Loucy (cell line): ENCODE data around the gene TAF4.

Source experiments
- H2AFZ ChIP-seq: fragments of 200-600 bp; sonication (generic); 2 replicates; pipeline ENCODE4 v1.6.0; 2016; ENCODE audit warnings: antibody characterized with exemption, mild to moderate bottlenecking, low read length, moderate library complexity
- H3F3A ChIP-seq: fragments of 200-600 bp; 2 replicates; pipeline ENCODE4 v1.6.0; 2016; ENCODE audit warnings: antibody characterized with exemption, low read depth, mild to moderate bottlenecking
- H3K27me3 ChIP-seq: fragments of 200-600 bp; sonication (generic); 2 replicates; pipeline ENCODE4 v1.6.1; 2014; ENCODE audit warnings: low read length, mild to moderate bottlenecking; ENCODE audit not compliant: insufficient read depth, poor library complexity, severe bottlenecking
- H3K36me3 ChIP-seq: fragments of 200-600 bp; sonication (generic); 2 replicates; pipeline ENCODE4 v1.6.1; 2016; ENCODE audit warnings: low read length; ENCODE audit not compliant: insufficient read depth
- H3K4me1 ChIP-seq: fragments of 200-600 bp; sonication (generic); 2 replicates; pipeline ENCODE4 v1.5.1; 2014; ENCODE audit warnings: low read length, mild to moderate bottlenecking; ENCODE audit not compliant: insufficient read depth, poor library complexity, severe bottlenecking
- H3K4me2 ChIP-seq: fragments of 200-600 bp; sonication (generic); 2 replicates; pipeline ENCODE4 v1.6.0; 2014; ENCODE audit warnings: antibody characterized with exemption, low read length, low read depth, mild to moderate bottlenecking; ENCODE audit not compliant: poor library complexity, severe bottlenecking
- H3K4me3 ChIP-seq: fragments of 200-600 bp; sonication (generic); 2 replicates; pipeline ENCODE4 v1.5.1; 2014; ENCODE audit warnings: low read length, mild to moderate bottlenecking, mixed read lengths; ENCODE audit not compliant: poor library complexity, severe bottlenecking
- H3K79me2 ChIP-seq: fragments of 200-600 bp; sonication (generic); 2 replicates; pipeline ENCODE4 v1.6.1; 2014; ENCODE audit warnings: low read length; ENCODE audit not compliant: insufficient read depth
- H3K9ac ChIP-seq: fragments of 200-600 bp; sonication (generic); 2 replicates; pipeline ENCODE4 v1.6.0; 2014; ENCODE audit warnings: mild to moderate bottlenecking, low read depth, low read length, moderate library complexity; ENCODE audit not compliant: poor library complexity, severe bottlenecking
- H3K9me2 ChIP-seq: fragments of 200-600 bp; sonication (generic); replicated peaks from 2 replicates; pipeline ENCODE4 v1.6.1; 2016; ENCODE audit warnings: low read depth, low read length, mixed read lengths
- H3K9me3 ChIP-seq: fragments of 200-600 bp; sonication (generic); 2 replicates; pipeline ENCODE4 v1.6.1; 2014; ENCODE audit warnings: mild to moderate bottlenecking, antibody characterized with exemption, low read length, low read depth; ENCODE audit not compliant: insufficient read depth
- H4K20me1 ChIP-seq: fragments of 200-600 bp; sonication (generic); 2 replicates; pipeline ENCODE4 v1.6.0; 2014; ENCODE audit warnings: antibody characterized with exemption, low read length, mild to moderate bottlenecking; ENCODE audit not compliant: insufficient read depth, poor library complexity, severe bottlenecking
- CTCF ChIP-seq: fragments of 200-600 bp; sonication (generic); conservative IDR thresholded peaks from 2 replicates; pipeline ENCODE4 v1.5.1; 2014; ENCODE audit warnings: mild to moderate bottlenecking, antibody characterized with exemption, low read length
- EZH2phosphoT487 ChIP-seq: fragments of 200-600 bp; IDR thresholded peaks from 2 replicates; pipeline ENCODE4 v1.6.1; 2018; ENCODE audit warnings: antibody characterized with exemption, mild to moderate bottlenecking, moderate library complexity, borderline replicate concordance

Gene TAF4

GRCh38 chr20:62103508-62104233 is 38.0 kb upstream of the TAF4 start:
- Histone ChIP-seq H3K4me2 (no peak overlapping the region), H3K9me3 (peaks cover 12% of the 10 kb centered on the region; the same call in 1 of the 2 replicates), H3K9ac (no peak overlapping the region), H3F3A (no peaks in the 10 kb centered on the region), H3K36me3 (no peaks in the 10 kb centered on the region), H4K20me1 (no peaks in the 10 kb centered on the region), H3K79me2 (no peaks in the 10 kb centered on the region), H3K4me3 (no peak overlapping the region), H2AFZ (no peak overlapping the region), H3K4me1 (no peaks in the 10 kb centered on the region), H3K9me2 (no peaks in the 10 kb centered on the region), H3K27me3 (no peaks in the 10 kb centered on the region)
- TF ChIP-seq CTCF, result no peak
- TF ChIP-seq EZH2phosphoT487, result no peak

GRCh38 chr20:62101078-62101477 is 35.4 kb upstream of the TAF4 start:
- Histone ChIP-seq H3K79me2 (no peaks in the 10 kb centered on the region), H3K9ac (no peak overlapping the region), H3K27me3 (no peaks in the 10 kb centered on the region), H3K9me2 (no peaks in the 10 kb centered on the region), H3K4me2 (no peak overlapping the region), H3K4me3 (no peak overlapping the region), H4K20me1 (no peaks in the 10 kb centered on the region), H3K9me3 (peaks cover 6% of the 10 kb centered on the region; the same call in 1 of the 2 replicates), H3K4me1 (no peaks in the 10 kb centered on the region), H3K36me3 (no peaks in the 10 kb centered on the region), H3F3A (no peaks in the 10 kb centered on the region), H2AFZ (no peak overlapping the region)
- TF ChIP-seq EZH2phosphoT487, result no peak
- no peak for TF ChIP-seq CTCF

GRCh38 chr20:62097881-62098407 is 32.3 kb upstream of the TAF4 start:
- H3K4me1 ChIP-seq, result no peaks in the 10 kb centered on the region
- H3K9me3 ChIP-seq, result peaks cover 3% of the 10 kb centered on the region; the same call in 1 of the 2 replicates
- no peak overlapping the region for H3K4me3 ChIP-seq
- H4K20me1 ChIP-seq, result no peaks in the 10 kb centered on the region
- no peaks in the 10 kb centered on the region for H3K9me2 ChIP-seq
- no peaks in the 10 kb centered on the region for H3K36me3 ChIP-seq
- TF ChIP-seq EZH2phosphoT487, result no peak
- no peak for TF ChIP-seq CTCF
- H3K79me2 ChIP-seq, result no peaks in the 10 kb centered on the region
- no peaks in the 10 kb centered on the region for H3K27me3 ChIP-seq
- no peaks in the 10 kb centered on the region for H3F3A ChIP-seq
- H2AFZ ChIP-seq, result no peak overlapping the region
- no peak overlapping the region for H3K9ac ChIP-seq
- no peak overlapping the region for H3K4me2 ChIP-seq
